Osteocyte (in vitro differentiated cells): ENCODE results near the gene GRIA3. TPM values are rescaled to one million over a fixed set of nuclear protein-coding genes. Genes with fewer than 3 reads are reported as not detected.

Source experiments
- DNase-seq: peaks from one replicate; pipeline ENCODE4 v3.0.0; 2021; ENCODE audit warnings: mixed read lengths; ENCODE audit not compliant: unreplicated experiment; ENCODE audit errors: extremely low spot score
- H3K27ac Mint-ChIP-seq: one replicate; pipeline ENCODE4 v1.8.0; 2021; ENCODE audit warnings: mild to moderate bottlenecking, mixed read lengths; ENCODE audit not compliant: unreplicated experiment
- H3K27me3 Mint-ChIP-seq: one replicate; pipeline ENCODE4 v1.8.0; 2021; ENCODE audit warnings: mixed read lengths; ENCODE audit not compliant: unreplicated experiment
- H3K36me3 Mint-ChIP-seq: one replicate; pipeline ENCODE4 v1.8.0; 2021; ENCODE audit warnings: mixed read lengths; ENCODE audit not compliant: unreplicated experiment
- H3K4me1 Mint-ChIP-seq: one replicate; pipeline ENCODE4 v1.8.0; 2021; ENCODE audit warnings: mixed read lengths; ENCODE audit not compliant: unreplicated experiment
- H3K4me3 Mint-ChIP-seq: one replicate; pipeline ENCODE4 v1.8.0; 2021; ENCODE audit warnings: mild to moderate bottlenecking, moderate library complexity, mixed read lengths; ENCODE audit not compliant: unreplicated experiment
- H3K9me3 Mint-ChIP-seq: one replicate; pipeline ENCODE4 v1.8.0; 2021; ENCODE audit warnings: mixed read lengths; ENCODE audit not compliant: unreplicated experiment
- total RNA-seq: library from RNA; stranded (reverse); gene quantifications from 2 replicates; pipeline ENCODE4 v1.2.1, GENCODE V29; 2021
- TF ChIP-seq, protein P1 (sequence below): fragments of 200-600 bp; sonication (generic); IDR thresholded peaks from 2 replicates; pipeline ENCODE4 v1.5.0; 2021; ENCODE audit warnings: antibody characterized with exemption, mild to moderate bottlenecking, moderate library complexity

Gene GRIA3
- total RNA-seq, 1 donor from 2014 or later = not detected

- Mint-ChIP-seq H3K27ac (no peak overlapping the region), H3K27me3 (no peaks in the 10 kb centered on the region), H3K4me3 (no peak overlapping the region), H3K36me3 (no peaks in the 10 kb centered on the region), H3K9me3 (peaks cover 26% of the 10 kb centered on the region), H3K4me1 (no peaks in the 10 kb centered on the region)
- TF ChIP-seq, protein P1, sequence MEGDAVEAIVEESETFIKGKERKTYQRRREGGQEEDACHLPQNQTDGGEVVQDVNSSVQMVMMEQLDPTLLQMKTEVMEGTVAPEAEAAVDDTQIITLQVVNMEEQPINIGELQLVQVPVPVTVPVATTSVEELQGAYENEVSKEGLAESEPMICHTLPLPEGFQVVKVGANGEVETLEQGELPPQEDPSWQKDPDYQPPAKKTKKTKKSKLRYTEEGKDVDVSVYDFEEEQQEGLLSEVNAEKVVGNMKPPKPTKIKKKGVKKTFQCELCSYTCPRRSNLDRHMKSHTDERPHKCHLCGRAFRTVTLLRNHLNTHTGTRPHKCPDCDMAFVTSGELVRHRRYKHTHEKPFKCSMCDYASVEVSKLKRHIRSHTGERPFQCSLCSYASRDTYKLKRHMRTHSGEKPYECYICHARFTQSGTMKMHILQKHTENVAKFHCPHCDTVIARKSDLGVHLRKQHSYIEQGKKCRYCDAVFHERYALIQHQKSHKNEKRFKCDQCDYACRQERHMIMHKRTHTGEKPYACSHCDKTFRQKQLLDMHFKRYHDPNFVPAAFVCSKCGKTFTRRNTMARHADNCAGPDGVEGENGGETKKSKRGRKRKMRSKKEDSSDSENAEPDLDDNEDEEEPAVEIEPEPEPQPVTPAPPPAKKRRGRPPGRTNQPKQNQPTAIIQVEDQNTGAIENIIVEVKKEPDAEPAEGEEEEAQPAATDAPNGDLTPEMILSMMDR = no peak
- DNase-seq = no peak
These were observed 28.8 kb upstream of the GRIA3 start for GRCh38 chrX:123155327-123155726.

GRCh38 chrX:123157586-123157985 lies 26.5 kb upstream of the GRIA3 start:
- peaks cover 29% of the 10 kb centered on the region for H3K9me3 Mint-ChIP-seq
- TF ChIP-seq, protein P1 = no peak
- H3K36me3 Mint-ChIP-seq = no peaks in the 10 kb centered on the region
- DNase-seq = no peak
- H3K27me3 Mint-ChIP-seq = no peaks in the 10 kb centered on the region
- H3K4me3 Mint-ChIP-seq = no peak overlapping the region
- H3K4me1 Mint-ChIP-seq = no peaks in the 10 kb centered on the region
- H3K27ac Mint-ChIP-seq = no peak overlapping the region

DNA sequence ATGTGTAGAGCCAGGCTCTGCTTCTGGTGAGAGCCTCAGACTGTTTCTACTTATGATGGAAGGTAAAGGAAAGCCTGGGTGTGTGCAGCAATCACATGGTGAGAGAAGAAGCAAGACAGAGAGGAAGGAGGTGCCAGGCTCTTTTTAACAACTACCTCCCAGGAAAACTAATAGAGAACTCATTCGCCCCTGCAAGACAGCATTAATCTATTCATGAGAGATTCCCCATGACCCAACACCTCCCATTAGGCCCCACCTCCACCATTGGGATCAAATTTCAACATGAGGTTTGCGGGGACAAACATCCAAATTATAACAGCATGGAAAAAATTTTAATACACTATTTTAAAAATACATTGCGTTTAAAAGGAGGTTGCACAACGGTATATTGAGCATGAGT lies 24.7 kb upstream of the GRIA3 start:
- no peaks in the 10 kb centered on the region for H3K36me3 Mint-ChIP-seq
- TF ChIP-seq, protein P1 = no peak
- no peak overlapping the region for H3K27ac Mint-ChIP-seq
- no peaks in the 10 kb centered on the region for H3K27me3 Mint-ChIP-seq
- DNase-seq = no peak
- H3K9me3 Mint-ChIP-seq = peaks cover 37% of the 10 kb centered on the region
- H3K4me1 Mint-ChIP-seq = no peaks in the 10 kb centered on the region
- no peak overlapping the region for H3K4me3 Mint-ChIP-seq

DNA sequence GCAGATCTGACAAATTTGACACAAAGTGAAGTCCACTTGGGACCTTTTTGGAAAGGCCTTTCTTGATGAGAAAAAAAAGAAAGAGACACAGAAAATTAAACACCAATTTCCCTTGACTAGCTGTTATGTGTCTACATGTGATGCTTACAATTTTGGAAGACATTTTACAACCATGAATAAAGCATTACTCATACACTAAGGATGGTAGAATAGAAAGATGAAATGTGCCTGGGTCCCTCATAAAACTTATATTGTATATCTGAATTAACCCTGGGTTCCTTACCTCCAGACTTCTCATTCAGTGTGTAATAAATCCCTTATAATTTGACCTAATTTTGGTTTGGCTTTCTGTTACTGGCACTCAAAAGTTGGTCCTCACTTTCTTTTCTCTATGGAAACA lies 16.5 kb upstream of the GRIA3 start:
- no peak overlapping the region for H3K4me3 Mint-ChIP-seq
- no peaks in the 10 kb centered on the region for H3K4me1 Mint-ChIP-seq
- peaks cover 43% of the 10 kb centered on the region for H3K9me3 Mint-ChIP-seq
- TF ChIP-seq, protein P1 = no peak
- no peaks in the 10 kb centered on the region for H3K27me3 Mint-ChIP-seq
- no peaks in the 10 kb centered on the region for H3K36me3 Mint-ChIP-seq
- H3K27ac Mint-ChIP-seq = no peak overlapping the region
- DNase-seq = no peak

- H3K27me3 Mint-ChIP-seq = no peaks in the 10 kb centered on the region
- H3K9me3 Mint-ChIP-seq = peaks cover 44% of the 10 kb centered on the region
- no peaks in the 10 kb centered on the region for H3K36me3 Mint-ChIP-seq
- DNase-seq = no peak
- no peak overlapping the region for H3K27ac Mint-ChIP-seq
- TF ChIP-seq, protein P1 = no peak
- H3K4me3 Mint-ChIP-seq = no peak overlapping the region
- no peaks in the 10 kb centered on the region for H3K4me1 Mint-ChIP-seq
These were observed 14.7 kb upstream of the GRIA3 start for GRCh38 chrX:123169247-123169901.
